GM19468 (cell line): ENCODE data around the gene GSG1.
"Not testable (repeated sequence)": the region's sequence is repeated elsewhere in the genome, so short reads cannot be mapped to it uniquely, and the experiment has no call there.

Experiments
- ATAC-seq: cut with Tn5 transposase; IDR thresholded peaks from one replicate; pipeline ENCODE4 v1.9.1; 2021; ENCODE audit warnings: mild to moderate bottlenecking, moderate library complexity, moderate number of reproducible peaks; ENCODE audit not compliant: unreplicated experiment; ENCODE audit errors: extremely low read depth

GSG1 gene

GRCh38 chr12:13067322-13067721 lies 36.1 kb downstream of the GSG1 start:
- no peak for ATAC-seq

GRCh38 chr12:13066459-13066858 lies 37.0 kb downstream of the GSG1 start:
- no peak for ATAC-seq

- no peak for ATAC-seq
These were observed 37.5 kb downstream of the GSG1 start for GRCh38 chr12:13066014-13066413.

- ATAC-seq = no peak
These were observed 40.8 kb downstream of the GSG1 start for GRCh38 chr12:13062669-13063068.

GRCh38 chr12:13061377-13061776 lies 42.1 kb downstream of the GSG1 start:
- ATAC-seq = no peak

GRCh38 chr12:13060581-13060980 lies 42.9 kb downstream of the GSG1 start:
- no peak for ATAC-seq

GRCh38 chr12:13053617-13054016 lies 49.9 kb downstream of the GSG1 start:
- ATAC-seq = not testable (repeated sequence)

GRCh38 chr12:13052421-13052820 lies 51.0 kb downstream of the GSG1 start:
- ATAC-seq = no peak

- ATAC-seq = no peak
These were observed 53.7 kb downstream of the GSG1 start for GRCh38 chr12:13049816-13050215.

- peak; percentile 37 for ATAC-seq
These were observed 56.5 kb downstream of the GSG1 start for GRCh38 chr12:13046964-13047363.

- no peak for ATAC-seq
These were observed 57.7 kb downstream of the GSG1 start for GRCh38 chr12:13045816-13046215.

GRCh38 chr12:13044906-13045299 lies 58.6 kb downstream of the GSG1 start:
- ATAC-seq = no peak

- ATAC-seq = no peak
These were observed 59.2 kb downstream of the GSG1 start, which contains the start of gene FAM234B for GRCh38 chr12:13044002-13044905. TSS of gene FAM234B (plus strand) at chr12:13044381. CDS start at chr12:13044404, 23 bp downstream.

- no peak for ATAC-seq
These were observed 60.7 kb downstream of the GSG1 start for GRCh38 chr12:13042666-13043230.

GRCh38 chr12:13041224-13041623 lies 62.2 kb downstream of the GSG1 start:
- ATAC-seq = no peak

GRCh38 chr12:13039328-13039956 lies 64.0 kb downstream of the GSG1 start:
- no peak for ATAC-seq

- ATAC-seq = no peak
These were observed 64.8 kb downstream of the GSG1 start for GRCh38 chr12:13038491-13039161.

GRCh38 chr12:13036881-13037280 lies 66.6 kb downstream of the GSG1 start:
- no peak for ATAC-seq

- ATAC-seq = not testable (repeated sequence)
These were observed 68.1 kb downstream of the GSG1 start for GRCh38 chr12:13035335-13035734.
